GM18498 (cell line): ENCODE results near the gene TRPM3.

Experiments
- ATAC-seq: cut with Tn5 transposase; IDR thresholded peaks from one replicate; pipeline ENCODE4 v1.9.1; 2021; ENCODE audit warnings: mild to moderate bottlenecking, moderate library complexity; ENCODE audit not compliant: unreplicated experiment

TRPM3 gene

GRCh38 chr9:70589571-70590314 lies 531.7 kb downstream of the TRPM3 start:
- no peak for ATAC-seq

- no peak for ATAC-seq
Measured at GRCh38 chr9:70588999-70589398, 532.4 kb downstream of the TRPM3 start.

GRCh38 chr9:70588381-70588780 lies 533.0 kb downstream of the TRPM3 start:
- no peak for ATAC-seq

GRCh38 chr9:70587201-70587600 lies 534.2 kb downstream of the TRPM3 start:
- ATAC-seq, result no peak

- ATAC-seq, result no peak
Measured at GRCh38 chr9:70586476-70586875, 534.9 kb downstream of the TRPM3 start.

GRCh38 chr9:70581955-70582350 lies 539.5 kb downstream of the TRPM3 start:
- ATAC-seq, result no peak

- no peak for ATAC-seq
Measured at GRCh38 chr9:70581214-70581954, 540.0 kb downstream of the TRPM3 start.

GRCh38 chr9:70580606-70581195 lies 540.7 kb downstream of the TRPM3 start:
- no peak for ATAC-seq

GRCh38 chr9:70579686-70580085 lies 541.7 kb downstream of the TRPM3 start:
- ATAC-seq, result no peak

GRCh38 chr9:70578720-70579119 lies 542.7 kb downstream of the TRPM3 start:
- no peak for ATAC-seq

- no peak for ATAC-seq
Measured at GRCh38 chr9:70577671-70578070, 543.8 kb downstream of the TRPM3 start.

- no peak for ATAC-seq
Measured at GRCh38 chr9:70576116-70576515, 545.3 kb downstream of the TRPM3 start.

GRCh38 chr9:70574151-70574837 lies 547.1 kb downstream of the TRPM3 start:
- ATAC-seq, result no peak

- ATAC-seq, result no peak
Measured at GRCh38 chr9:70573308-70573707, 548.1 kb downstream of the TRPM3 start.

- no peak for ATAC-seq
Measured at GRCh38 chr9:70571258-70571657, 550.2 kb downstream of the TRPM3 start.

GRCh38 chr9:70569791-70570190 lies 551.6 kb downstream of the TRPM3 start:
- ATAC-seq, result no peak

- ATAC-seq, result no peak
Measured at GRCh38 chr9:70569070-70569772, 552.2 kb downstream of the TRPM3 start.

- ATAC-seq, result no peak
Measured at GRCh38 chr9:70567511-70567910, 553.9 kb downstream of the TRPM3 start.

- ATAC-seq, result no peak
Measured at GRCh38 chr9:70566751-70567150, 554.7 kb downstream of the TRPM3 start.

- no peak for ATAC-seq
Measured at GRCh38 chr9:70566066-70566465, 555.4 kb downstream of the TRPM3 start.
